ENCODE measurements around the gene SUCO. TPM values are rescaled to one million over a fixed set of nuclear protein-coding genes. Genes with fewer than 3 reads are reported as not detected.

Gene SUCO
- total RNA-seq, 2 experiments from 2014 or later: 22.1 to 23.8 TPM

DNA sequence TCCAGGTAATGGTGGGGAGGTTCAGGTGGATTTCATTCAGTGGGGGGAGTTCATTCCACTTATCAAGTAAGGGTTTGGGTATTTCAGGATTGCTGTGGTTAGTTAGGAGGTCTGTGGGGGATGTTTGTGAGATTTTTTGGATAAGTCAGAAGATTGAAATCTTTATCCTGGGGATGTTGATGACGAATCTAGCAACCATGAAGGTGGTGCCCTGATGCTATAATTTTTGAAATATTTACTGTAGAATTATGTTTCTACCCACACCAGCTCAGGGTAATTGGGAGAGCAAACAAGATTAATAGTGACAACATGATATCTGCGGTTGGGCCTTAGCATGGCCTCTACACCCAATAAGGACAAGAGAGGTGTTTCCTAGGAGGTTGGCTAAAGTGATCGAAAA, 28.3 kb downstream of the SUCO start:
- ChIA-PET POLR2A (interaction anchor here (0.7 kb wide), 1 partner anchor 164 kb away, joined by 3 read pairs; no protein-coding TSS in a partner anchor), CTCF (interaction anchor here (0.9 to 1.0 kb wide), 2 partner anchors 110 to 160 kb away, joined by 3 to 4 read pairs; no protein-coding TSS in a partner anchor)
- Mint-ChIP-seq H3K9me3 (ENCODE audit: low read depth) (no peaks in the 10 kb centered on the region), H3K27me3 (no peaks in the 10 kb centered on the region), H3K4me1 (peaks cover 15% of the 10 kb centered on the region), H3K4me3 (no peak overlapping the region), H3K36me3 (ENCODE audit: low read depth) (peaks cover 45% of the 10 kb centered on the region), H3K27ac (no peak overlapping the region)
- no peak for DNase-seq
- intact Hi-C loops (cut with DNase I, micrococcal nuclease): no loop called here
- no peak for ATAC-seq

DNA sequence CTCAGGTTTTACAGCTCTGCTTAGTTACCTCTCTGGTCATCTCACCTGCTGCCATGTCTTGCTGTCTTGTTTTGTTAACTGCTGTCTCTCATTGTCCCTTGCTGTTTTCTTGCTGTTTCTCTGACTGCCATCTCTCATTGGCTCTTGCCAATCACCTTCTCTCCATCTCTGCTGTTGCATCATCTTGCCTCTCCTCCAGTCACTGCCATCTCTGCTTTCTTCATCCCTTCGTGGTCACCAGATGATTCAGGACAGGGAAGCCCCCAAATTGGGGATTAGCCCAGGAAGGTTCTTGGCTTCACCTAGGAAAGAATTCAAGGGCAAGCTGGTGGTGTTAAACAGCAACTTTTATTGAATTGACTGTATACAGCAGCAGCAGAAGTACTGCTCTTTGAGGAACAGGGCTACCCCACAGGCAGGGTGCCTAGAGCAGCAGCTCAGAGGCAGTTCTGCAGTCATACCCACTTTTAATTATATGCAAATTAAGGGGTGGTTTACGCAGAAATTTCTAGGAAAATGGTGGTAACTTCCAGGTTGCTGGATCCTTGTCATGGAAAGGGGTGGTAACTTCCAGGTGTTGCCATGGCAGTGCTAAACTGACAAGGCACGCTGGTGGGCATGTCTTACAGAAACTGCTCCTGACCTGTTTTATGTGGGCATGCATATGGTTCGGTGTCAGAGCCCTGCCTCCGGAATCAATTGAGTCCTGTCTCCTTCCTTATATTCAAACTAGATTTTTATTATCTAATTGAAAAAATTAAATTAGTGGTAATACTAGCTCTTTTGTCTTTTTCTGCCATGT, 33.4 kb downstream of the SUCO start:
- POLR2A ChIA-PET: no interaction called here
- intact Hi-C loops (cut with DNase I, micrococcal nuclease): no loop called here

DNA sequence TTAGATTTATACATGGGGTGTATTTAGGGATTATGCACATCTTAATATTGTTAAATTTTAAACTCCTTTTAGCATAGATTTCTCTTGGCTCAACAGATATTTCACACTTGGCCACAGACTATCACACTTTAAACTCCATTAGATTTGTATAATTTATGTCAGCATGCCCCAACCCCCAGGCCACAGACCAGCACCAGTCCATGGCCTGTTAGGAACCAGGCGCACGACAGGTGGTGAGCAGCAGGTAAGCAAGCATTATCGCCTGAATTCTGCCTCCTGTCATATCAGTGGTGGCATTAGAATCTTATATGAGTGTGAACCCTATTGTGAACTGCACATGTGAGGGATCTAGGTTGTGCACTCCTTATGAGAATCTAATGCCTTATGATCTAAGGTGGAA, 34.8 kb downstream of the SUCO start:
- ChIA-PET POLR2A (no interaction called here), CTCF (no interaction called here)
- Mint-ChIP-seq H3K36me3 (ENCODE audit: low read depth) (peaks cover 45% of the 10 kb centered on the region), H3K27me3 (no peaks in the 10 kb centered on the region), H3K4me1 (peaks cover 15% of the 10 kb centered on the region), H3K27ac (no peak overlapping the region), H3K4me3 (no peak overlapping the region), H3K9me3 (ENCODE audit: low read depth) (peaks cover 4% of the 10 kb centered on the region)
- intact Hi-C loops (cut with DNase I, micrococcal nuclease): no loop called here
- ATAC-seq (no peak), DNase-seq (no peak)

More for the DNA sequence above, 33.4 kb downstream of the SUCO start:
- peak; percentile 19 for DNase-seq
- peak; percentile 72 for ATAC-seq
- Mint-ChIP-seq H3K27ac (peak overlapping the region; percentile 85), H3K4me1 (peaks cover 16% of the 10 kb centered on the region), H3K27me3 (no peaks in the 10 kb centered on the region), H3K36me3 (ENCODE audit: low read depth) (peaks cover 46% of the 10 kb centered on the region), H3K4me3 (no peak overlapping the region), H3K9me3 (ENCODE audit: low read depth) (peaks cover 4% of the 10 kb centered on the region)
- CTCF ChIA-PET: interaction anchor here (0.9 kb wide), 1 partner anchor 179 kb away, joined by 3 read pairs; no protein-coding TSS in a partner anchor

DNA sequence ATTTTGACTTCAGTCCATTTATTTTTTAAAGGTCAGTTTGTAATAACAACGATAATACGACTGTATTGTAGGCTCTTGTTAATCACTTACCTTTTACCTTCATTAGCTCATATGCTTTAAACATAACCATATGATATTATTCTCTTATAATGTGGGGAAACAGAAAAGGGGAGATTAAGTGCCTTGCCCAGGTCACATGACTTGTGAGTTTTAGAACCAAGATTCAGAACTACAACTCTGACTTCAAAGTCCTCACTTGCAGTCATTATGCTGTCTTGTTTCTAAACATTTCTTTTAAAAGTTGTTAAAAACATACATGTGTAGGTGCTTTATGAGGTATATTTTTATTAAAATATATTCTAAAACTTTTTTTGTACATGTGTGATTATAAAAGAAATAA, 41.1 kb downstream of the SUCO start:
- POLR2A ChIA-PET: no interaction called here
- H3K27ac Mint-ChIP-seq: no peak overlapping the region
- DNase-seq (no peak), ATAC-seq (no peak)
- CTCF ChIA-PET: interaction anchor here (0.6 kb wide), 1 partner anchor 48 kb away, joined by 3 read pairs; no protein-coding TSS in a partner anchor
- H3K9me3 Mint-ChIP-seq (ENCODE audit: low read depth): peaks cover 4% of the 10 kb centered on the region
- no peak overlapping the region for H3K4me3 Mint-ChIP-seq
- H3K4me1 Mint-ChIP-seq: no peaks in the 10 kb centered on the region
- no peaks in the 10 kb centered on the region for H3K27me3 Mint-ChIP-seq
- intact Hi-C loops (cut with DNase I, micrococcal nuclease): no loop called here
- peaks cover 38% of the 10 kb centered on the region for H3K36me3 Mint-ChIP-seq (ENCODE audit: low read depth)

DNA sequence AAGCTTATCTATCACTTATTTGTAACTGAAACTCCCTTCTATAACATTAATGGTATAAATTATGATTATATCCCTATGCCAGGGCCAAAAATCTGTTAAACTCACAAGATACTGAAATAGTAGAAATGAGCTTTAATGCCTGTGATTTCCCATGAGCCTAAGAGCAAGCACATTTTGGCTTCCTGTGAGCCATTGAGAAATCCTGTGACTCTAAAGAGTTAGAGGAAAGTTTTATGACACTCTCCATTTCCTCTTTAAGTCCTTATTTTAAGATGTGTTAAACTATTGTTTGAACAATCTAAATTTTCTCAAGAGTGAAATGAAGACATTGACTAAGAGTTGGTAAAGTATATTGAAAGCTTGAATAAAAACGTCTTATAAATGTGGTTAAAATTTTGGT, 45.6 kb downstream of the SUCO start:
- POLR2A ChIA-PET: no interaction called here
- CTCF ChIA-PET: interaction anchor here (1.5 kb wide), 1 partner anchor 148 kb away, joined by 4 read pairs; no protein-coding TSS in a partner anchor
- H3K27me3 Mint-ChIP-seq: no peaks in the 10 kb centered on the region
- H3K9me3 Mint-ChIP-seq (ENCODE audit: low read depth): no peaks in the 10 kb centered on the region
- peaks cover 11% of the 10 kb centered on the region for H3K4me1 Mint-ChIP-seq
- no peak overlapping the region for H3K27ac Mint-ChIP-seq
- H3K4me3 Mint-ChIP-seq: no peak overlapping the region
- peaks cover 21% of the 10 kb centered on the region for H3K36me3 Mint-ChIP-seq (ENCODE audit: low read depth)
- DNase-seq: no peak
- no peak for ATAC-seq
- intact Hi-C loops (cut with DNase I, micrococcal nuclease): no loop called here

DNA sequence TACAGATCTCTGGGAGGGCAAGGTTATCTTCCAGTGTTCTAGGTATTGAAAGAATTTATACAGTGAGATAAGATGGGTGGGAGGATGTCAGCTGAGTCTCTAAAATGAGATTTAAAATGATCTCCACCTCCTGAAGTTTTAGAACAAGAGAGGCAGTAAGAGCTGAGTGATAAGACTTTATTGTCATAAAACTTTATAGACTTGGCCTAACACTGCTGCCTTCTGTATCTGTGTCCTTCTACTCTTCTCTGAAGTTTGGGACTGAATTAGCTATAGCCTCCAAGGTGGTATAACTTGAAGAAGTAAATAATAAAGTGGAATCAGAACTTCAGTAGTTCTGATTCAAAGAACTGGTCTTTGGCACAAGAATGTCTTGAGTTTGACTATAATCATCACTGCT, 48.3 kb downstream of the SUCO start:
- Mint-ChIP-seq H3K9me3 (ENCODE audit: low read depth) (no peaks in the 10 kb centered on the region), H3K4me1 (peaks cover 14% of the 10 kb centered on the region), H3K27me3 (no peaks in the 10 kb centered on the region), H3K36me3 (ENCODE audit: low read depth) (peaks cover 16% of the 10 kb centered on the region), H3K4me3 (no peak overlapping the region), H3K27ac (no peak overlapping the region)
- ATAC-seq: no peak
- intact Hi-C loops (cut with DNase I, micrococcal nuclease): no loop called here
- CTCF ChIA-PET: interaction anchor here (0.6 to 1.5 kb wide), 4 partner anchors 19 to 148 kb away, joined by 3 to 8 read pairs (median 4); no protein-coding TSS in a partner anchor
- DNase-seq: no peak
- POLR2A ChIA-PET: no interaction called here

DNA sequence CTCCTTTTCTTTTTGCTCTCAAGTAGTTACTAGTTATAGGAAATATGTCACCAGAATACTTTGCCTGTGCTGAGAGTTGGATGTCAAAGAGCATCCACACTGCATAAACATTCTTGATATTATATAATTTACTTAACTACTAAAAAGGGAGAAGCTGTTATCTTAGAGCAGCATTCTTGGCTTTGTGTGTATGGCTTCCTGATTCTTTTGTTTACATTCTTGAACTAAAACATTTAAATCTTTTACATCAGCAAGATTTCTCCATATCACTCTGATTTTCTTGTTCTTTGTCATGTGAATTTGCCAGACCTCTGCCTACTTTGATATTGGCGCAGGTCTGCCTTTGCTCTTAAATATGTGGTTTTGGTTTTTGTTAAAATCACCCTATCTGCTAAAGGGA, 48.8 kb downstream of the SUCO start:
- DNase-seq: no peak
- Mint-ChIP-seq H3K27ac (no peak overlapping the region), H3K27me3 (no peaks in the 10 kb centered on the region), H3K9me3 (ENCODE audit: low read depth) (no peaks in the 10 kb centered on the region), H3K4me1 (peaks cover 14% of the 10 kb centered on the region), H3K4me3 (no peak overlapping the region), H3K36me3 (ENCODE audit: low read depth) (peaks cover 16% of the 10 kb centered on the region)
- ChIA-PET POLR2A (no interaction called here), CTCF (interaction anchor here (0.6 to 1.5 kb wide), 4 partner anchors 20 to 147 kb away, joined by 3 to 8 read pairs (median 4); no protein-coding TSS in a partner anchor)
- no peak for ATAC-seq
- intact Hi-C loops (cut with DNase I, micrococcal nuclease): no loop called here

DNA sequence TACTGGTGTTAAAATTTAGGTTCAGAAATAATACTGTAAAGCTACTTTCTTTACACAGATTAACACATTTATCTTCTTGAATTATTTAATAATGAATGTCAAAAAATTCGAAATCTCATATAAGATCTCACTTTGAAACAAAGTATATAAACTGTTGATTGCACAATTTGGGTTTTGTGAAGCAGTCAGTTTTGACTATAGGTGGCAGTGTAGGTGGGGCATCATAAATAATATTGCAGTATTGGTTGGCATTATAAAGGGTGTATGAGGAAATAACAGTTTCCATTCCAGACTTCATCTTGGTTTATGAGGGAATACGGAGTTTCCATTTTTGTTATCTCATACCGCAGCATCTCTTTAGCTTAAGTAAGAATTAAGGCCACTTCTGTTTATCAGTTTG, 49.9 kb downstream of the SUCO start:
- CTCF ChIA-PET: interaction anchor here (1.5 kb wide), 2 partner anchors 13 to 137 kb away, joined by 5 to 6 read pairs; no protein-coding TSS in a partner anchor
- ATAC-seq (no peak), DNase-seq (no peak)
- Mint-ChIP-seq H3K36me3 (ENCODE audit: low read depth) (peaks cover 19% of the 10 kb centered on the region), H3K27ac (no peak overlapping the region), H3K9me3 (ENCODE audit: low read depth) (no peaks in the 10 kb centered on the region), H3K4me1 (peaks cover 14% of the 10 kb centered on the region), H3K4me3 (no peak overlapping the region), H3K27me3 (no peaks in the 10 kb centered on the region)
- intact Hi-C loops (cut with DNase I, micrococcal nuclease): no loop called here
- POLR2A ChIA-PET: interaction anchor here (0.6 kb wide), 1 partner anchor 316 kb away, joined by 9 read pairs; no protein-coding TSS in a partner anchor

DNA sequence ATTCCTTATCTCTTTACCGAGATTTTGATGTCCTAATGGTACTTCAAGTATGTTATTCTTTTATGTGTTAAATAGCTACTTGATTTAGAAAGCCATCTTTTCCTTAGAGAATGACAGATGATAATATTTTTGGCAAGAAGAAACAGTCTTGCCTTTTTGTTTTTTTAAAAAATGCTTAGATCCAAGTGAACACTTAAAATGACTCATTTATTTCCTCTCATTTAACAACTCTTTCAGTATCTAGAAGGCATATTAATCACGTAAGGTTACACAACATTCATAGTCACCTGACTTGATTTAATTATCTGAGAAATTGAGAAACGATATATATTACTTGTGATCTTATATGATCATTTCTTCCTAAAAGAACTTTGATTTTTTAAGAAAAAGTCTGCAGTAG, 52.4 kb downstream of the SUCO start:
- peaks cover 27% of the 10 kb centered on the region for H3K36me3 Mint-ChIP-seq (ENCODE audit: low read depth)
- ATAC-seq (no peak), DNase-seq (no peak)
- CTCF ChIA-PET: interaction anchor here (0.6 to 1.4 kb wide), 3 partner anchors 18 to 583 kb away, joined by 3 read pairs; no protein-coding TSS in a partner anchor
- no peaks in the 10 kb centered on the region for H3K27me3 Mint-ChIP-seq
- H3K27ac Mint-ChIP-seq: no peak overlapping the region
- POLR2A ChIA-PET: no interaction called here
- H3K9me3 Mint-ChIP-seq (ENCODE audit: low read depth): no peaks in the 10 kb centered on the region
- H3K4me1 Mint-ChIP-seq: peaks cover 35% of the 10 kb centered on the region
- H3K4me3 Mint-ChIP-seq: no peak overlapping the region
- intact Hi-C loops (cut with DNase I, micrococcal nuclease): loop anchor here (5.0 kb wide), 2 partner anchors 53 to 138 kb away; partner anchors contain the start of gene SUCO (in 1 of the 2)

DNA sequence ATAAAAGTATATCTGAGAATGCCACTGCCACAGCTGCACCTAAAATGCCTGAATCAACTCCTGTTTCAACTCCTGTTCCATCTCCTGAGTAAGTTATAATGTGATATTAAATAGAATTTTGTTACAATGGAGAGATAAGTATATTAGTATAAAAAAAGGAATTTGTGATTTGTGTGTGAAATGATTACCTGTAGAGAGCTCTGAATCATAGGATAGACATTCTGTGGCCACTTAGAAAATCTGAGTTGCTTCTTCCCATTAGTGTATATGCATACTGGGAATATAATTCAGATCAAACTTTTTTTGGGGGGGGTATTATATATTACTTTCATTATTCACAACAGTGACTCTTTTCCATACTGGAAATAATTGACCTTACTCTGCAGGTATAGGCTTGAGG, 52.9 kb downstream of the SUCO start:
- H3K4me3 Mint-ChIP-seq: no peak overlapping the region
- H3K27ac Mint-ChIP-seq: no peak overlapping the region
- ChIA-PET POLR2A (no interaction called here), CTCF (interaction anchor here (0.6 to 1.4 kb wide), 3 partner anchors 17 to 617 kb away, joined by 3 read pairs; no protein-coding TSS in a partner anchor)
- H3K36me3 Mint-ChIP-seq (ENCODE audit: low read depth): peaks cover 31% of the 10 kb centered on the region
- no peaks in the 10 kb centered on the region for H3K9me3 Mint-ChIP-seq (ENCODE audit: low read depth)
- intact Hi-C loops (cut with DNase I, micrococcal nuclease): loop anchor here (5.0 kb wide), 2 partner anchors 54 to 139 kb away; partner anchors contain the start of gene SUCO (in 1 of the 2)
- DNase-seq (no peak), ATAC-seq (no peak)
- no peaks in the 10 kb centered on the region for H3K27me3 Mint-ChIP-seq
- peaks cover 36% of the 10 kb centered on the region for H3K4me1 Mint-ChIP-seq

DNA sequence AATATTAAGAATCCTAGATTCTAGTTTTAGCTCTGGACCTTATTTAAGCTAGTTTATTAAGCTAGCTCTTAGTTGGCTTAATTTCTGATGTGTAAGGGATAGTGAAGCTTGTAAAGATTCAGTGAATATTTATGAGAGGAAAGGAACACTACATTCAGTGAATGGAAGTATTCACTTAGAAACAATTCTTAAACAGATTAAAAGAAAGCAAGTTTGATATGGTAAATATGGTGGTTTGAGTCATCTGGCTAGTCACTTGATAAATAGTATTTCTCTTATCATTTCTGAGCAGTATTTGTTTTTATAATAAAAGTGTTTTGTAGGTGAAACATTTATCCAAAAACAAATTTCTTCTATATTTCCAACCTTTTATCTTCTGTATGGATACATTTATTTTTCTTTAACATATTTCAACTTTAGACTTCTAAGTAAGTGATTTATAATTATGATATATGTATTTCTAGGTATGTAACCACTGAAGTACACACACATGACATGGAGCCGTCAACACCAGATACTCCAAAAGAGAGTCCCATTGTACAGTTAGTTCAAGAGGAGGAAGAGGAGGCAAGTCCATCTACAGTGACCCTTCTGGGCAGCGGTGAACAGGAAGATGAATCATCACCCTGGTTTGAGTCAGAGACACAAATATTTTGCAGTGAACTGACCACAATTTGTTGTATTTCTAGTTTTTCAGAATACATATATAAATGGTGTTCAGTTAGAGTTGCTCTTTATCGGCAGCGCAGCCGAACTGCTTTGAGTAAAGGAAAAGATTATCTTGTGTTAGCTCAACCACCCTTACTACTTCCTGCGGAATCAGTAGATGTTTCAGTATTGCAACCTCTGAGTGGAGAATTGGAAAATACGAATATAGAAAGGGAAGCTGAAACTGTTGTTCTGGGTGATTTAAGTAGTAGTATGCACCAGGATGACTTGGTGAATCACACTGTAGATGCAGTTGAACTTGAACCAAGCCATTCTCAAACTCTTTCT, 55.6 kb downstream of the SUCO start:
- no peaks in the 10 kb centered on the region for H3K27me3 Mint-ChIP-seq
- ATAC-seq (peak; percentile 95), DNase-seq (peak; percentile 48)
- H3K4me1 Mint-ChIP-seq: peaks cover 25% of the 10 kb centered on the region
- H3K4me3 Mint-ChIP-seq: no peak overlapping the region
- intact Hi-C loops (cut with DNase I, micrococcal nuclease): loop anchor here (1.0 to 5.0 kb wide), 8 partner anchors 50 to 250 kb away; partner anchors contain the start of gene SUCO (in 2 of the 2)
- H3K36me3 Mint-ChIP-seq (ENCODE audit: low read depth): peaks cover 55% of the 10 kb centered on the region
- H3K9me3 Mint-ChIP-seq (ENCODE audit: low read depth): no peaks in the 10 kb centered on the region
- POLR2A ChIA-PET: interaction anchor here (0.6 kb wide), 1 partner anchor 9 kb away, joined by 3 read pairs; no protein-coding TSS in a partner anchor
- CTCF ChIA-PET: interaction anchor here (1.4 to 2.4 kb wide), 4 partner anchors 21 to 306 kb away, joined by 3 to 9 read pairs (median 4); no protein-coding TSS in a partner anchor
- peak overlapping the region; percentile 28 for H3K27ac Mint-ChIP-seq
